GM19328 (cell line): ENCODE results near the gene ITFG2.
"Not testable (repeated sequence)": the region's sequence is repeated elsewhere in the genome, so short reads cannot be mapped to it uniquely, and the experiment has no call there.

Experiments used
- ATAC-seq: cut with Tn5 transposase; IDR thresholded peaks from one replicate; pipeline ENCODE4 v1.9.1; 2021; ENCODE audit warnings: mild to moderate bottlenecking, moderate library complexity; ENCODE audit not compliant: unreplicated experiment

ITFG2 gene

DNA sequence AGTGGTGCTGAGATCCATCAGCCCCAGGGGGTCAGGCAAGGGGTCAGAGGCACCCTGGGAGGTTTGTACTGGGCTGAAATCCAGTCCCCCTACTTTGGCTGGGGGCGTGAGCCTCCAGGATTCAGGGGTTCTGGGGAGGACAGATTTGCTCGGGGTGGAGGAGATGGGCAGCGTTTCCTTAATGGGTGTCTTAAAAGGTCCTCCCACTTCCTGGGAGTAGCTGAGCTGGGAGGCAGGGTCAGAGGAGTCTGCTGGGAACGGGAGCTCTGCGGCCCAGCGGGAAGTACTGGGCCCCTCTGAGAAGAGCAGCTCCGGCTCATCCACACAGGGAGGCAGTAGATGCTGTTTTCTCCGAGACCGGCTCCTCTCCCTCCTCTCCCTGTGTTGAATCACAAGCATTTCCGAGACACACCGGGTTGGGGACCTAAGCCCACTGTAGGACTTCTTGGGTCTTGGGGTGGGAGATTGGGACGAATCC is 46.5 kb downstream of the ITFG2 start:
- no peak for ATAC-seq

DNA sequence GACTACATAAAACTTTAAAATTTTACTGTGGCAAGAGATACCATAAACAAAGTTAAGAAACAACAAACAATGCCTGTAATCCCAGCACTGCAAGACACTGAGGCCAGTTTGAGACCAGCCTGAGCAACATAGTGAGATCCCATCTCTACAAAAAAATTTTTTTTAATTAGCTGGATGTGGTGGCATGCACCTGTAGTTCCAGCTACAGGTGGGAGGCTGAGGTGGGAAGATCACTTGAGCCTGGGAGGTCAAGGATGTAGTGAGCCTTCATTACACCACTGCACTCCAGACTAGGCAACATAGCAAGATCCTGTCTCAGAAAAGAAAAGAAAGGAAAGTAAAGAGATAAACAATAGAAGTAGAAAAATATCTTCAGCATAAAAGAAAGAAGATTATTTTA is 47.7 kb downstream of the ITFG2 start:
- no peak for ATAC-seq

DNA sequence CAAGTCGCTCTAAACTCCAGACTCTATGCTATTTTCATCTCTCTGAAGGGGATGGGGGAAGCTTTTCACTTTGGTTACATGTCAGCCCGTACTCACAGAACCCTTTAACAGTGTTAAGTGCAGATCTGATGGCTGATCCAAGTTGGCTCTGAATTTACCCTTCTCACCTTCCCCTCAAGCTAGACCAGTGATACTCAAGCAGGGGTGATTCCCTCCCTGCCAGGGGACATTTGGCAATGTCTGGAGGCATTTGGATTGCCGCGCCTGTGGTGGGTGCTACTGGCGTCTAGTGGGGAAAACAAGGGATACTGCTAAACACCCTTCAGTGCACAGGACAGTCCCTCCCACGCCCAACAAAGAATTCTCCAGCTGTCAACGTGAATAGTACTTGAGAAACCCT is 50.4 kb downstream of the ITFG2 start:
- no peak for ATAC-seq

DNA sequence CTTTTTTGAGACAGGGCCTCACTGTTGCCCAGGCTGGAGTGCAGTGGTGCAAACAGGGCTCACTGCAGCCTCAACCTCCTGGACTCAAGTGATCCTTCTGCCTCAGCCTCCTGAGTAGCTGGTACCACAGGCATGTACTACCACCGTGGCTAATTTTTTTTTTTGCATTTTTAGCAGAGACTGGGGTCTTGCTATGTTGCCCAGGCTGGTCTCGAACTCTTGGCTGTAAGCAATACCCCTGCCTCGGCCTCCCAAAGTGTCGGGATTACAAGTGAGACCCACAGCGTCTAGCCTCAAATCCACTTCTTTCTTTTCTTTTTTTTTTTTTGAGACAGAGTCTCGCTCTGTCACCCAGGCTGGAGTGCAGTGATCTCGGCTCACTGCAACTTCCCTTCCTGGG is 50.9 kb downstream of the ITFG2 start:
- not testable (repeated sequence) for ATAC-seq

- no peak for ATAC-seq
Observed at GRCh38 chr12:2864198-2864597, 51.7 kb downstream of the ITFG2 start.

GRCh38 chr12:2868986-2869632 is 56.6 kb downstream of the ITFG2 start:
- not testable (repeated sequence) for ATAC-seq
